ENCODE measurements around the gene CBY2. TPM values are rescaled to one million over a fixed set of nuclear protein-coding genes. Genes with fewer than 3 reads are reported as not detected.

Gene CBY2
- total and polyA plus RNA-seq, 4 donors = not detected

Other genes starting within 250 kb of the CBY2 start
- 10 to 100 TPM; 34.3 to 39.3 TPM for gene COG3, start 237.4 kb upstream of the CBY2 start, total RNA-seq
- gene COG3, start 237.4 kb upstream of the CBY2 start, polyA plus RNA-seq = 10 to 100 TPM in 1 of 2 donors, 1 to 10 TPM in 1; 7.4 to 19.0 TPM
- gene ERICH6B, start 86.6 kb upstream of the CBY2 start, total RNA-seq = not detected
- not detected for gene ERICH6B, start 86.6 kb upstream of the CBY2 start, polyA plus RNA-seq
- under 1 TPM in 1 of 2 donors, not detected in 1; 0.09 TPM for gene SIAH3, start 149.4 kb downstream of the CBY2 start, total RNA-seq
- under 1 TPM in 1 of 2 donors, not detected in 1; 0.13 TPM for gene SIAH3, start 149.4 kb downstream of the CBY2 start, polyA plus RNA-seq